Measurements from ENCODE around the gene PNPLA7.

PNPLA7 gene

GRCh38 chr9:137422604-137423513 lies 127.3 kb downstream of the PNPLA7 start, which contains the start of the genes EXD3 and NOXA1 (continued):
- TF ChIP-seq ZNF449 (tag by site-specific recombination; IDR thresholded peaks at IDR 0.05) (peak; percentile 30; the same call in 1 of the 2 replicates), ZNF274 (IDR thresholded peaks at IDR 0.05; ENCODE audit: low read length) (no peak), ZNF274 (tag by site-specific recombination; IDR thresholded peaks at IDR 0.05; ENCODE audit: borderline replicate concordance) (no peak), ZNF433 (tag by site-specific recombination; IDR thresholded peaks at IDR 0.05; ENCODE audit: low read depth) (no peak), SP7 (tag by site-specific recombination; IDR thresholded peaks at IDR 0.05) (peak; percentile 69), ZNF423 (tag by site-specific recombination; IDR thresholded peaks at IDR 0.05) (no peak), RBAK (tag by site-specific recombination; IDR thresholded peaks at IDR 0.05) (no peak), ZNF521 (tag by site-specific recombination; IDR thresholded peaks at IDR 0.05) (no peak), ZNF660 (tag by site-specific recombination; IDR thresholded peaks at IDR 0.05) (peak; percentile 97), ZNF404 (tag by site-specific recombination; IDR thresholded peaks at IDR 0.05) (no peak), REPIN1 (tag by site-specific recombination; IDR thresholded peaks at IDR 0.05; ENCODE audit: low read depth) (no peak), ZNF37A (tag by site-specific recombination; IDR thresholded peaks at IDR 0.05) (no peak), ZNF292 (tag by site-specific recombination; IDR thresholded peaks at IDR 0.05; ENCODE audit: borderline replicate concordance, low read depth) (no peak), ZNF514 (tag by site-specific recombination; IDR thresholded peaks at IDR 0.05) (no peak), ZNF324 (tag by site-specific recombination; IDR thresholded peaks at IDR 0.05) (peak; percentile 75), ZNF19 (tag by site-specific recombination; IDR thresholded peaks at IDR 0.05; ENCODE audit: low read depth) (no peak), KLF1 (tag by site-specific recombination; IDR thresholded peaks at IDR 0.05) (peak; percentile 85), ZNF629 (tag by site-specific recombination; IDR thresholded peaks at IDR 0.05) (0 out of 2 replicates have a peak, but pooled peaks have one; percentile 25), ZNF394 (tag by site-specific recombination; IDR thresholded peaks at IDR 0.05; ENCODE audit: borderline replicate concordance) (no peak), MZF1 (tag by site-specific recombination; IDR thresholded peaks at IDR 0.05; ENCODE audit: borderline replicate concordance) (no peak), ZNF121 (tag by site-specific recombination; IDR thresholded peaks at IDR 0.05) (no peak), IKZF3 (tag by site-specific recombination; IDR thresholded peaks at IDR 0.05) (peak; percentile 48), GFI1B (tag by site-specific recombination; IDR thresholded peaks at IDR 0.05) (no peak), ZNF623 (tag by site-specific recombination; IDR thresholded peaks at IDR 0.05) (no peak), ZNF24 (tag by site-specific recombination; IDR thresholded peaks at IDR 0.05) (0 out of 2 replicates have a peak, but pooled peaks have one; percentile 29), ZNF23 (tag by site-specific recombination; IDR thresholded peaks at IDR 0.05; ENCODE audit: borderline replicate concordance) (no peak), GLIS1 (tag by site-specific recombination; IDR thresholded peaks at IDR 0.05) (peak; percentile 38; the same call in 1 of the 2 replicates)
- TF ChIP-seq, protein P1, sequence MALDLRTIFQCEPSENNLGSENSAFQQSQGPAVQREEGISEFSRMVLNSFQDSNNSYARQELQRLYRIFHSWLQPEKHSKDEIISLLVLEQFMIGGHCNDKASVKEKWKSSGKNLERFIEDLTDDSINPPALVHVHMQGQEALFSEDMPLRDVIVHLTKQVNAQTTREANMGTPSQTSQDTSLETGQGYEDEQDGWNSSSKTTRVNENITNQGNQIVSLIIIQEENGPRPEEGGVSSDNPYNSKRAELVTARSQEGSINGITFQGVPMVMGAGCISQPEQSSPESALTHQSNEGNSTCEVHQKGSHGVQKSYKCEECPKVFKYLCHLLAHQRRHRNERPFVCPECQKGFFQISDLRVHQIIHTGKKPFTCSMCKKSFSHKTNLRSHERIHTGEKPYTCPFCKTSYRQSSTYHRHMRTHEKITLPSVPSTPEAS (tag by site-specific recombination; IDR thresholded peaks at IDR 0.05), result peak; percentile 19; the same call in 1 of the 2 replicates
- TF ChIP-seq, protein P2, sequence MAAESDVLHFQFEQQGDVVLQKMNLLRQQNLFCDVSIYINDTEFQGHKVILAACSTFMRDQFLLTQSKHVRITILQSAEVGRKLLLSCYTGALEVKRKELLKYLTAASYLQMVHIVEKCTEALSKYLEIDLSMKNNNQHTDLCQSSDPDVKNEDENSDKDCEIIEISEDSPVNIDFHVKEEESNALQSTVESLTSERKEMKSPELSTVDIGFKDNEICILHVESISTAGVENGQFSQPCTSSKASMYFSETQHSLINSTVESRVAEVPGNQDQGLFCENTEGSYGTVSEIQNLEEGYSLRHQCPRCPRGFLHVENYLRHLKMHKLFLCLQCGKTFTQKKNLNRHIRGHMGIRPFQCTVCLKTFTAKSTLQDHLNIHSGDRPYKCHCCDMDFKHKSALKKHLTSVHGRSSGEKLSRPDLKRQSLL (tag by site-specific recombination; IDR thresholded peaks at IDR 0.05), result peak; percentile 52; the same call in 1 of the 2 replicates
- TF ChIP-seq, protein P3, sequence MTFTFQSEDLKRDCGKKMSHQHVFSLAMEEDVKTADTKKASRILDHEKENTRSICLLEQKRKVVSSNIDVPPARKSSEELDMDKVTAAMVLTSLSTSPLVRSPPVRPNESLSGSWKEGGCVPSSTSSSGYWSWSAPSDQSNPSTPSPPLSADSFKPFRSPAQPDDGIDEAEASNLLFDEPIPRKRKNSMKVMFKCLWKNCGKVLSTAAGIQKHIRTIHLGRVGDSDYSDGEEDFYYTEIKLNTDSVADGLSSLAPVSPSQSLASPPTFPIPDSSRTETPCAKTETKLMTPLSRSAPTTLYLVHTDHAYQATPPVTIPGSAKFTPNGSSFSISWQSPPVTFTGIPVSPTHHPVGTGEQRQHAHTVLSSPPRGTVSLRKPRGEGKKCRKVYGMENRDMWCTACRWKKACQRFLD (tag by site-specific recombination; IDR thresholded peaks at IDR 0.05), result no peak
- TF ChIP-seq, protein P4, sequence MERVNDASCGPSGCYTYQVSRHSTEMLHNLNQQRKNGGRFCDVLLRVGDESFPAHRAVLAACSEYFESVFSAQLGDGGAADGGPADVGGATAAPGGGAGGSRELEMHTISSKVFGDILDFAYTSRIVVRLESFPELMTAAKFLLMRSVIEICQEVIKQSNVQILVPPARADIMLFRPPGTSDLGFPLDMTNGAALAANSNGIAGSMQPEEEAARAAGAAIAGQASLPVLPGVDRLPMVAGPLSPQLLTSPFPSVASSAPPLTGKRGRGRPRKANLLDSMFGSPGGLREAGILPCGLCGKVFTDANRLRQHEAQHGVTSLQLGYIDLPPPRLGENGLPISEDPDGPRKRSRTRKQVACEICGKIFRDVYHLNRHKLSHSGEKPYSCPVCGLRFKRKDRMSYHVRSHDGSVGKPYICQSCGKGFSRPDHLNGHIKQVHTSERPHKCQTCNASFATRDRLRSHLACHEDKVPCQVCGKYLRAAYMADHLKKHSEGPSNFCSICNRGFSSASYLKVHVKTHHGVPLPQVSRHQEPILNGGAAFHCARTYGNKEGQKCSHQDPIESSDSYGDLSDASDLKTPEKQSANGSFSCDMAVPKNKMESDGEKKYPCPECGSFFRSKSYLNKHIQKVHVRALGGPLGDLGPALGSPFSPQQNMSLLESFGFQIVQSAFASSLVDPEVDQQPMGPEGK (tag by site-specific recombination; IDR thresholded peaks at IDR 0.05), result peak; percentile 85
- TF ChIP-seq, protein P5, sequence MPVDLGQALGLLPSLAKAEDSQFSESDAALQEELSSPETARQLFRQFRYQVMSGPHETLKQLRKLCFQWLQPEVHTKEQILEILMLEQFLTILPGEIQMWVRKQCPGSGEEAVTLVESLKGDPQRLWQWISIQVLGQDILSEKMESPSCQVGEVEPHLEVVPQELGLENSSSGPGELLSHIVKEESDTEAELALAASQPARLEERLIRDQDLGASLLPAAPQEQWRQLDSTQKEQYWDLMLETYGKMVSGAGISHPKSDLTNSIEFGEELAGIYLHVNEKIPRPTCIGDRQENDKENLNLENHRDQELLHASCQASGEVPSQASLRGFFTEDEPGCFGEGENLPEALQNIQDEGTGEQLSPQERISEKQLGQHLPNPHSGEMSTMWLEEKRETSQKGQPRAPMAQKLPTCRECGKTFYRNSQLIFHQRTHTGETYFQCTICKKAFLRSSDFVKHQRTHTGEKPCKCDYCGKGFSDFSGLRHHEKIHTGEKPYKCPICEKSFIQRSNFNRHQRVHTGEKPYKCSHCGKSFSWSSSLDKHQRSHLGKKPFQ (tag by site-specific recombination; IDR thresholded peaks at IDR 0.05), result no peak

Data from HEK293 (cell line).